Stimulated activated CD8-positive, alpha-beta memory T cell treated with anti-CD3 and anti-CD28 coated beads, Interleukin-4, amount 100 ng/mL, for 24 hours (primary cell): ENCODE results near the gene OR2W3.
A peak's percentile ranks its signal among the peaks of the same experiment; 100 is the strongest.

Experiments used
- DNase-seq: peaks from one replicate; pipeline ENCODE4 v3.0.0-alpha.2; 2020; ENCODE audit warnings: low read depth

Gene OR2W3

DNA sequence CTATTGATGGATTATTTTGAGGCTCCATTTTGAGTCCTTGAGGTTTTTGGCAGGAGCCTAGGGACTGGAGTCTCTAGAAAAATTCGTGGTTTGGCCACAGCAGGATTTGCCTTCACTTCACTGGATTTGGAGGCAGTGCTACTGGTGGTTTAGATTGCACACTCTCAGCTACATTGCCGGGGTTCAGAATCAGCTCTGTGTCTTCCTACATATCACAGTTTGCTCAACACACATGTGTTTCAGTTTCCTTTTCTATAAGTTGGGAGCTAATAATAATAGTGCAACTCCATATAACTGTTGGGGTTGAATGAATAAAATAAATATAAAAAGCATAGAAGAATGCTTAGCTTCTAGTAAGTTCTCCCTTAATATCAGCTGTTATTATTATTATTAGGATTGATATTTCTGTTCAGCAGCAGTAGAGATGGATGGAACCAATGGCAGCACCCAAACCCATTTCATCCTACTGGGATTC lies at the start of gene OR2W3:
Gene OR2W3, plus strand, starts transcription at position 425 of the 475 bp plus-strand sequence. Its CDS starts 0 bp downstream, at position 425.
- DNase-seq, result no peak

- DNase-seq, result no peak
These were observed 49.7 kb upstream of the OR2W3 start for GRCh38 chr1:247845693-247846017.

DNA sequence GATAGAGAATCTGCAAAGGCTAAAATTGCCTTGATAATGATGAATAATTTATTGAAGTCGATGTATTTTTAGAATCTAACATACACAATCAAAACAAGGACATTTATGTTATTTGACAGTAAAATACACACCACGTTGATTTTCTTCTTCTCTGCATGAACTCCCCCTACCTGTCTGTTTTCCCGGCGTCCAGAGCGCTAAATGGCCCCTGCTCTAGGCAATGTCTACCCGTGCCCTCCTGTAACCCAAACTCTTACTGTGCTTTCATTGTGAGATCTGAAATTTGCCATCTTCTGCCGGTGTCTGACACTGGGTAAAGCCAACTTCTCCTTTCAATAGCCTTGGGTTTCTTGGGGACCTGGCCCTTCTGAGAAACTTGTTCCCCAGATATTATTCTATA lies 47.0 kb upstream of the OR2W3 start:
- DNase-seq, result no peak

DNA sequence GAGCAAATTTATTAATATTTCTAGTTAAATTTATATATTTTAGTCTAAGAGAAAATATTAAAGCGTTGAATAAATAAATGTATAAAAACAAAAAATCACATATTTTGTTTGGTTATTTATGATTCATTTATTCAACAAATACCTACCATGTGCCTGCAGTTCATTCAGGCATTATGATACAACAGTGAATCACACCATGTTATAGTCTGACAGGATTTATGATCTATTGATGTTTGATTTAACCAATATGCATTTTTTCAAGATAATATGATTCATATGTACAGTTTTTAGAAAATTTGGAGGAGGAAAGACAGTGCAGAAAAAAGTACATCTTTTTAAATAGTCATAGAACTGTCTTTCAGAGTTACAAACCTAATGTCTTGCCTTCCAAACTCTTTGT lies 45.8 kb upstream of the OR2W3 start:
- DNase-seq, result no peak

DNA sequence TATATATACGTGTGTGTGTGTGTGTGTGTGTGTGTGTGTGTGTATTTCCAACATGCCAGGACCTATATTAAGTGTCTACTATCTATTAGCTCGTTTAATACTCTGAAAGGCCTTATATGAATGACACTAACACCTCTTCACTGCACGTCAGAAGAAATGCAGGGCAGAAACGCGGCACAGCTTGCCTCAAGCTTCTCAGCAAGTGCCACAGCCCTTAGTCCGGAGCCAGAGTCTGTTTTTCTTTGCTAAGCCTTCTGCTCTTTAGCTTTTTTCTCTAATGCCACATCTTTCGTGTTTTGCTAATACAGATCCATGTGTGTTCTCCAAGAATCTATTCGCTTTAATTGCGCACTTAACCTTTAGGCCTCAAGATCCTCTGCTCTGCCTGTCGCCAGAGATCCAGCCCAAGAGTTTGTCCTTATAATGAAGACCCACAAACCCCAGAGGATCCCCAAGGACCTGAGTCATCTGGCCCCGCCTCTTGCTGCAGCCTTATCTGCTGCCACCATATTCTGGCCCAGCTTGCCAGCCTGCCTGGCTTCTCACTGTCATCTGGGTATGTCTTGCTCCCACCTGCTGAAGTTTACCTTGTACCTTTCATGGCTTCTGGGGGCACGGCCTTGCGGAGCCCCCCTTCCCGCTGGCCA lies 40.4 kb upstream of the OR2W3 start:
- no peak for DNase-seq

- no peak for DNase-seq
These were observed 39.5 kb upstream of the OR2W3 start for GRCh38 chr1:247855911-247856310.

- DNase-seq, result peak; percentile 5
These were observed 38.1 kb upstream of the OR2W3 start, which contains the start of gene TRIM58 for GRCh38 chr1:247857069-247857984. TRIM58 (plus strand) TSS chr1:247857187; CDS start chr1:247857247, 60 bp downstream.

GRCh38 chr1:247857985-247858619 lies 37.3 kb upstream of the OR2W3 start:
- DNase-seq, result no peak

DNA sequence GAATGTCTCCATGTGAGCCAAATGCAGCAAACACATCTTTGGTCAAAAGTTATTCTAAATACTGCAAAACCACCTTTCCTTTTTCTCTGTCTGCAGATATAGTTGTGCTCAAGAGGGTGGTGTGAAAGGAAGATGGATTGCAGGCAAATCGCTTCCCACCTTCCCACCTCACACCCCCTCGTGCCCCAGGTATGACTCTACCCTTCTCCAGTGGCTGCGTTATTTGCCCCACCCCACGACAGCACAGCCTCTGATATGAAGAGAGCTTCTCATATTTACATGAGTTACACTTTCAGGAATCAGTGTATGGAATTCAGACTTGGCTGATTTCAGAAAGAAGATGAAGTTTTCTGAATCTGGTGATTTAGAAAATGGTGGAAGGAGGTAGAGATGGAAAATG lies 32.6 kb upstream of the OR2W3 start:
- no peak for DNase-seq

- no peak for DNase-seq
These were observed 30.7 kb upstream of the OR2W3 start for GRCh38 chr1:247864644-247865043.

GRCh38 chr1:247865416-247865815 lies 30.0 kb upstream of the OR2W3 start:
- DNase-seq, result no peak

GRCh38 chr1:247883346-247883745 lies 12.0 kb upstream of the OR2W3 start:
- DNase-seq, result no peak

GRCh38 chr1:247884797-247885413 lies 10.5 kb upstream of the OR2W3 start:
- no peak for DNase-seq

GRCh38 chr1:247895976-247896375 lies 589 bp downstream of the OR2W3 start:
- DNase-seq, result no peak

GRCh38 chr1:247904122-247904521 lies 8.7 kb downstream of the OR2W3 start:
- no peak for DNase-seq

DNA sequence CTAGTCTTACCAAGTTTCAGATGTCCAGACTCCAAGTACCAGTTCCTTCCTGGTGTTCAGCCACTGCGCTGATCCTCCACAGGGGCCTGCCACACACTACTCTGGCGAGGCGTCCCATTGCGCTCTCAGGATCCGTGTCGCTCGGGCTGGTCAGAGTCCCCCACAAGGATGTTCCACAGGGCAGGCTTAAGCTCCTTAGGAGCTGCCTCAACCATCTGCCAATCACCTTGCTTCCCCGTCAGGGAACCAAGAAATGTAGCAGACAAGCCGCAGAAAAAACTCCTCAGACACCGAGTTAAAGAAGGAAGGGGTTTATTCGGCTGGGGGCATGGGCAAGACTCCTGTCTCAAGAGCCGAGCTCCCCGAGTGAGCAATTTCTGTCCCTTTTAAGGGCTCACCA lies 9.8 kb downstream of the OR2W3 start:
- DNase-seq, result no peak

- DNase-seq, result no peak
These were observed 10.6 kb downstream of the OR2W3 start for GRCh38 chr1:247905910-247906503.

GRCh38 chr1:247906504-247907047 lies 11.2 kb downstream of the OR2W3 start:
- no peak for DNase-seq

DNA sequence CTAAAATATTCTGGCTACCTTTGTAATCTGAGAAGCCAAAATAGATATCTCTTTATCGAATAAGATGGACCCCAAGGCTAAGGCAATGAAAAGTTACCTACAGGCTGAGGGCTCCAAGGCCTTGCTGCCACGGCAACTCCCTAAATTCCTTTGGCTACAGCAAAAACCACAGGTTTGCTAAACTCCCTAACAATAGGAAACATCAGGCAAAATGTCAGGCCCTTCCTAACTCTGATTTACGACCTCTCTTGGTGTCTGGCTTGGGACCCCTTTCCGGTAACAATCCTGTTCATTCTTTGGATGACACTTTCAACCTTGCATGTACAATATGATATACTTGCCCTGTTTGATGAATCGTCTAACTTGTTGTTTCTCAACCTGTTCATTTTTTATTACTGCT lies 13.4 kb downstream of the OR2W3 start:
- no peak for DNase-seq

DNA sequence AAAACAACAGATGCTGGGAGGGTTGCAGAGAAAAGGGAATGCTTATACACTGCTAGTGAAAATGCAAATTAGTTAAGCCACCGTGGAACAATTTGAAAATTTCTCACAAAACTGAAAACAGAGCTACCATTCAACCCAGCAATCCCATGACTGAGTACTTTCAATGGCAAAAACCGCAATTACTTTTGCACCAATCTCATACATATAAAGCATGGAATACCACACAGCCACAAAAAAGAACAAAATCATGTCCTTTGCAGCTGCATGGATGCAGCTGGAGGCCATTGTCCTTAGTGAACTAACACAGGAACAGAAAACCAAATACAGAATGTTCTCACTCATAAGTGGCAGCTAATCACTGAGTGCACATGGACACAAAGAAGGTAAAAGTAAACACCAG lies 18.4 kb downstream of the OR2W3 start:
- no peak for DNase-seq

- DNase-seq, result no peak
These were observed 19.7 kb downstream of the OR2W3 start for GRCh38 chr1:247914941-247915662.
